GM12878 (cell line): Measurements from ENCODE around the gene EFNA2. TPM values are rescaled to one million over a fixed set of nuclear protein-coding genes. Genes with fewer than 3 reads are reported as not detected.
A peak's percentile ranks its signal among the peaks of the same experiment; 100 is the strongest.

ENCODE experiments used
- CEBPB ChIP-seq, 2 experiments: fragments of 150-350 bp in 1 of 2; IDR thresholded peaks; 2 replicates each; pipeline ENCODE4 v1.6.1; 2012 to 2014; ENCODE audit warnings: low read depth in 2 of 2, low read length in 2 of 2, borderline replicate concordance in 1 of 2, inconsistent platforms in 1 of 2
- CHD4 ChIP-seq: fragments of 200-600 bp; sonication (generic); IDR thresholded peaks from 2 replicates; pipeline ENCODE4 v1.6.1; 2016; ENCODE audit warnings: mild to moderate bottlenecking
- EP300 ChIP-seq, 2 experiments: fragments of 150-350 bp in 1 of 2; IDR thresholded peaks; 2 replicates each; pipeline ENCODE4 v1.6.1; 2011 to 2012; ENCODE audit warnings: low read depth in 2 of 2, low read length in 2 of 2, borderline replicate concordance in 1 of 2, improper control_type of control experiment in 1 of 2, inconsistent platforms in 1 of 2; ENCODE audit not compliant: control insufficient read depth in 1 of 2
- HDAC6 ChIP-seq: fragments of 200-600 bp; sonication (generic); IDR thresholded peaks from one replicate; pipeline ENCODE4 v1.8.0; 2017; ENCODE audit warnings: antibody characterized with exemption; ENCODE audit not compliant: unreplicated experiment
- HDGF ChIP-seq: fragments of 450-650 bp; IDR thresholded peaks from 2 replicates; pipeline ENCODE4 v1.6.1; 2016; ENCODE audit warnings: antibody characterized with exemption
- IKZF2 ChIP-seq, 2 experiments: fragments of 450-650 bp; IDR thresholded peaks; 2 replicates each; pipeline ENCODE4 v1.6.1; 2017; ENCODE audit warnings: mild to moderate bottlenecking in 2 of 2, moderate library complexity in 2 of 2
- KAT2A ChIP-seq: conservative IDR thresholded peaks from 2 replicates; pipeline ENCODE4 v1.6.1; 2011; ENCODE audit warnings: low read depth, low read length; ENCODE audit not compliant: control insufficient read depth
- MTA3 ChIP-seq: IDR thresholded peaks from 2 replicates; pipeline ENCODE4 v1.6.1; 2012; ENCODE audit warnings: low read length, inconsistent platforms, borderline replicate concordance
- STAT1 ChIP-seq: fragments of 450-650 bp; conservative IDR thresholded peaks from 2 replicates; pipeline ENCODE4 v1.6.1; 2014; ENCODE audit warnings: antibody characterized with exemption, mild to moderate bottlenecking
- TCF12 ChIP-seq: IDR thresholded peaks from 2 replicates; pipeline ENCODE4 v1.6.1; 2011; ENCODE audit warnings: low read depth, mild to moderate bottlenecking, low read length
- ZNF274 ChIP-seq: IDR thresholded peaks from one replicate; pipeline ENCODE4 v1.8.0; 2011; ENCODE audit not compliant: insufficient read length, insufficient read depth
- ZNF384 ChIP-seq: IDR thresholded peaks from 2 replicates; pipeline ENCODE4 v1.6.1; 2012; ENCODE audit warnings: low read depth, mild to moderate bottlenecking, low read length, improper control_type of control experiment, borderline replicate concordance
- polyA plus RNA-seq, 11 experiments: library from polyadenylated mRNA; depleted of rRNA in 4 of 11; unstranded in 6 of 11; stranded (reverse) in 5 of 11; fragments of >200 nt; fragmentation: Nextera tagmentation in 4 of 11; fragmentation: Illumina TruSeq in 1 of 11; extraction: Ambion mirVana in 4 of 11; extraction: Trizol in 1 of 11; gene quantifications; 1 replicate in 1 of 11; 2 replicates in 10 of 11; pipeline versions ENCODE4 v1.2.1 to v1.2.3, GENCODE V29; 2011 to 2016; ENCODE audit warnings: inconsistent platforms in 2 of 11, missing spikeins in 2 of 11, low read depth in 1 of 11
- total RNA-seq, 4 experiments: library from RNA; depleted of rRNA in 3 of 4; stranded (reverse); fragments of >200 nt in 3 of 4; fragmentation: Illumina TruSeq in 1 of 4; extraction: Trizol in 1 of 4; gene quantifications; 2 replicates each; pipeline versions ENCODE4 v1.2.1 to v1.2.3, GENCODE V29; 2013 to 2021
- TF ChIP-seq, protein P1 (sequence below): fragments of 450-650 bp; IDR thresholded peaks from 2 replicates; pipeline ENCODE4 v1.6.1; 2018; ENCODE audit warnings: mild to moderate bottlenecking, low read depth, moderate library complexity; ENCODE audit not compliant: partially characterized antibody
- TF ChIP-seq, protein P2 (sequence below): IDR thresholded peaks from 2 replicates; pipeline ENCODE4 v1.6.1; 2012; ENCODE audit warnings: low read length, inconsistent platforms
- TF ChIP-seq, protein P3 (sequence below): fragments of 450-650 bp; IDR thresholded peaks from 2 replicates; pipeline ENCODE4 v1.6.1; 2017; ENCODE audit warnings: borderline replicate concordance
- TF ChIP-seq, protein P4 (sequence below): fragments of 450-650 bp; IDR thresholded peaks from 2 replicates; pipeline ENCODE4 v1.6.1; 2017; ENCODE audit warnings: mild to moderate bottlenecking, moderate library complexity
- TF ChIP-seq, protein P5 (sequence below): fragments of 450-650 bp; IDR thresholded peaks from 2 replicates; pipeline ENCODE4 v1.6.1; 2016; ENCODE audit warnings: mild to moderate bottlenecking

Gene EFNA2
- total and polyA plus RNA-seq, 10 of the 15 experiments (the other 5 are each of a cell fraction or from before 2014, with no cell fraction given) = not detected

DNA sequence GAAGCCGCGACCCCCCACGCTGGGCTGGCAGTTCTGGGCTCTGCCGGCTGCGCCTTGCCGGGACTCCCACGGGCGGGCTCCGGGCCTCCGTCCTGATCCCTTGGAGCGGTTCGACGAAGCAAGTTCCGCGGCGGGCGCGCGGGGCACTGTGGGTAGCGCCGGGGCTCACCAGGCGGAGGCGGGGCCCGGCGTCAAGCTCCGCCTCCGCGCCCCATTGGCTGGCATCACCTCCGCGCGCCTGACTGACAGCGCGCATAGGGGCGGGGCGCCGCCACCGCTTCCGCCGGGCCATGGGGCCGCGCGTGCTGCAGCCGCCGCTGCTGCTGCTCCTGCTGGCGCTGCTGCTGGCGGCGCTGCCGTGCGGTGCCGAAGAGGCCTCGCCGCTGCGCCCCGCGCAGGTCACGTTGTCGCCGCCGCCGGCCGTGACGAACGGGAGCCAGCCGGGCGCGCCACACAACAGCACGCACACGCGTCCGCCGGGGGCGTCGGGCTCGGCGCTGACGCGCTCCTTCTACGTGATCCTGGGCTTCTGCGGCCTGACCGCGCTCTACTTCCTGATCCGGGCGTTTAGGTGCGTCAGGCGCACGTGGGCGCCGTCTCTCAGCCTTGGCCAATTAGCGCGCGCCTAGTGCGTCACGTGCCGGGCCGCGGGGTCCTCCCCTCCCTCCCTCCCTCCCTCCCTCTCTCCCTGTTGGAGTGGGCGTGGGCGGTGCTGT lies 10.3 kb upstream of the EFNA2 start, which contains the start of gene FAM174C (continued):
- TF ChIP-seq, protein P1, sequence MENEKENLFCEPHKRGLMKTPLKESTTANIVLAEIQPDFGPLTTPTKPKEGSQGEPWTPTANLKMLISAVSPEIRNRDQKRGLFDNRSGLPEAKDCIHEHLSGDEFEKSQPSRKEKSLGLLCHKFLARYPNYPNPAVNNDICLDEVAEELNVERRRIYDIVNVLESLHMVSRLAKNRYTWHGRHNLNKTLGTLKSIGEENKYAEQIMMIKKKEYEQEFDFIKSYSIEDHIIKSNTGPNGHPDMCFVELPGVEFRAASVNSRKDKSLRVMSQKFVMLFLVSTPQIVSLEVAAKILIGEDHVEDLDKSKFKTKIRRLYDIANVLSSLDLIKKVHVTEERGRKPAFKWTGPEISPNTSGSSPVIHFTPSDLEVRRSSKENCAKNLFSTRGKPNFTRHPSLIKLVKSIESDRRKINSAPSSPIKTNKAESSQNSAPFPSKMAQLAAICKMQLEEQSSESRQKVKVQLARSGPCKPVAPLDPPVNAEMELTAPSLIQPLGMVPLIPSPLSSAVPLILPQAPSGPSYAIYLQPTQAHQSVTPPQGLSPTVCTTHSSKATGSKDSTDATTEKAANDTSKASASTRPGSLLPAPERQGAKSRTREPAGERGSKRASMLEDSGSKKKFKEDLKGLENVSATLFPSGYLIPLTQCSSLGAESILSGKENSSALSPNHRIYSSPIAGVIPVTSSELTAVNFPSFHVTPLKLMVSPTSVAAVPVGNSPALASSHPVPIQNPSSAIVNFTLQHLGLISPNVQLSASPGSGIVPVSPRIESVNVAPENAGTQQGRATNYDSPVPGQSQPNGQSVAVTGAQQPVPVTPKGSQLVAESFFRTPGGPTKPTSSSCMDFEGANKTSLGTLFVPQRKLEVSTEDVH = no peak
- TF ChIP-seq IKZF2 (IDR thresholded peaks at IDR 0.05) (no peak), ZNF384 (no peak), MTA3 (0 out of 2 replicates have a peak, but pooled peaks have one; percentile 56), CHD4 (no peak), HDAC6 (peak; percentile 15), CEBPB (IDR thresholded peaks at IDR 0.05; ENCODE audit: borderline replicate concordance in 1 of 2, low read depth in 2 of 2, low read length in 2 of 2) (no peak), ZNF274 (no peak), TCF12 (peak; percentile 52; the same call in 1 of the 2 replicates), KAT2A (no peak), HDGF (no peak), STAT1 (no peak), EP300 (IDR thresholded peaks at IDR 0.05; ENCODE audit: borderline replicate concordance in 1 of 2, control insufficient read depth in 1 of 2, low read depth in 2 of 2, low read length in 2 of 2) (no peak)
- TF ChIP-seq, protein P2, sequence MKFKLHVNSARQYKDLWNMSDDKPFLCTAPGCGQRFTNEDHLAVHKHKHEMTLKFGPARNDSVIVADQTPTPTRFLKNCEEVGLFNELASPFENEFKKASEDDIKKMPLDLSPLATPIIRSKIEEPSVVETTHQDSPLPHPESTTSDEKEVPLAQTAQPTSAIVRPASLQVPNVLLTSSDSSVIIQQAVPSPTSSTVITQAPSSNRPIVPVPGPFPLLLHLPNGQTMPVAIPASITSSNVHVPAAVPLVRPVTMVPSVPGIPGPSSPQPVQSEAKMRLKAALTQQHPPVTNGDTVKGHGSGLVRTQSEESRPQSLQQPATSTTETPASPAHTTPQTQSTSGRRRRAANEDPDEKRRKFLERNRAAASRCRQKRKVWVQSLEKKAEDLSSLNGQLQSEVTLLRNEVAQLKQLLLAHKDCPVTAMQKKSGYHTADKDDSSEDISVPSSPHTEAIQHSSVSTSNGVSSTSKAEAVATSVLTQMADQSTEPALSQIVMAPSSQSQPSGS = no peak
- TF ChIP-seq, protein P3, sequence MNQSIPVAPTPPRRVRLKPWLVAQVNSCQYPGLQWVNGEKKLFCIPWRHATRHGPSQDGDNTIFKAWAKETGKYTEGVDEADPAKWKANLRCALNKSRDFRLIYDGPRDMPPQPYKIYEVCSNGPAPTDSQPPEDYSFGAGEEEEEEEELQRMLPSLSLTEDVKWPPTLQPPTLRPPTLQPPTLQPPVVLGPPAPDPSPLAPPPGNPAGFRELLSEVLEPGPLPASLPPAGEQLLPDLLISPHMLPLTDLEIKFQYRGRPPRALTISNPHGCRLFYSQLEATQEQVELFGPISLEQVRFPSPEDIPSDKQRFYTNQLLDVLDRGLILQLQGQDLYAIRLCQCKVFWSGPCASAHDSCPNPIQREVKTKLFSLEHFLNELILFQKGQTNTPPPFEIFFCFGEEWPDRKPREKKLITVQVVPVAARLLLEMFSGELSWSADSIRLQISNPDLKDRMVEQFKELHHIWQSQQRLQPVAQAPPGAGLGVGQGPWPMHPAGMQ = no peak
- TF ChIP-seq, protein P4, sequence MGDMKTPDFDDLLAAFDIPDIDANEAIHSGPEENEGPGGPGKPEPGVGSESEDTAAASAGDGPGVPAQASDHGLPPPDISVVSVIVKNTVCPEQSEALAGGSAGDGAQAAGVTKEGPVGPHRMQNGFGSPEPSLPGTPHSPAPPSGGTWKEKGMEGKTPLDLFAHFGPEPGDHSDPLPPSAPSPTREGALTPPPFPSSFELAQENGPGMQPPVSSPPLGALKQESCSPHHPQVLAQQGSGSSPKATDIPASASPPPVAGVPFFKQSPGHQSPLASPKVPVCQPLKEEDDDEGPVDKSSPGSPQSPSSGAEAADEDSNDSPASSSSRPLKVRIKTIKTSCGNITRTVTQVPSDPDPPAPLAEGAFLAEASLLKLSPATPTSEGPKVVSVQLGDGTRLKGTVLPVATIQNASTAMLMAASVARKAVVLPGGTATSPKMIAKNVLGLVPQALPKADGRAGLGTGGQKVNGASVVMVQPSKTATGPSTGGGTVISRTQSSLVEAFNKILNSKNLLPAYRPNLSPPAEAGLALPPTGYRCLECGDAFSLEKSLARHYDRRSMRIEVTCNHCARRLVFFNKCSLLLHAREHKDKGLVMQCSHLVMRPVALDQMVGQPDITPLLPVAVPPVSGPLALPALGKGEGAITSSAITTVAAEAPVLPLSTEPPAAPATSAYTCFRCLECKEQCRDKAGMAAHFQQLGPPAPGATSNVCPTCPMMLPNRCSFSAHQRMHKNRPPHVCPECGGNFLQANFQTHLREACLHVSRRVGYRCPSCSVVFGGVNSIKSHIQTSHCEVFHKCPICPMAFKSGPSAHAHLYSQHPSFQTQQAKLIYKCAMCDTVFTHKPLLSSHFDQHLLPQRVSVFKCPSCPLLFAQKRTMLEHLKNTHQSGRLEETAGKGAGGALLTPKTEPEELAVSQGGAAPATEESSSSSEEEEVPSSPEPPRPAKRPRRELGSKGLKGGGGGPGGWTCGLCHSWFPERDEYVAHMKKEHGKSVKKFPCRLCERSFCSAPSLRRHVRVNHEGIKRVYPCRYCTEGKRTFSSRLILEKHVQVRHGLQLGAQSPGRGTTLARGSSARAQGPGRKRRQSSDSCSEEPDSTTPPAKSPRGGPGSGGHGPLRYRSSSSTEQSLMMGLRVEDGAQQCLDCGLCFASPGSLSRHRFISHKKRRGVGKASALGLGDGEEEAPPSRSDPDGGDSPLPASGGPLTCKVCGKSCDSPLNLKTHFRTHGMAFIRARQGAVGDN = peak; percentile 93
- TF ChIP-seq, protein P5, sequence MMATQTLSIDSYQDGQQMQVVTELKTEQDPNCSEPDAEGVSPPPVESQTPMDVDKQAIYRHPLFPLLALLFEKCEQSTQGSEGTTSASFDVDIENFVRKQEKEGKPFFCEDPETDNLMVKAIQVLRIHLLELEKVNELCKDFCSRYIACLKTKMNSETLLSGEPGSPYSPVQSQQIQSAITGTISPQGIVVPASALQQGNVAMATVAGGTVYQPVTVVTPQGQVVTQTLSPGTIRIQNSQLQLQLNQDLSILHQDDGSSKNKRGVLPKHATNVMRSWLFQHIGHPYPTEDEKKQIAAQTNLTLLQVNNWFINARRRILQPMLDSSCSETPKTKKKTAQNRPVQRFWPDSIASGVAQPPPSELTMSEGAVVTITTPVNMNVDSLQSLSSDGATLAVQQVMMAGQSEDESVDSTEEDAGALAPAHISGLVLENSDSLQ = peak; percentile 96
